HepG2 (cell line): ENCODE data around the gene TMEM235. TPM values are rescaled to one million over a fixed set of nuclear protein-coding genes. Genes with fewer than 3 reads are reported as not detected.

ENCODE experiments used
- ATRX ChIP-seq: sonication (generic); formaldehyde crosslinking; IDR thresholded peaks from 2 replicates; pipeline ENCODE4 v1.4.0; 2020; ENCODE audit warnings: missing genetic modification reagents, borderline replicate concordance
- CBFB ChIP-seq: sonication (generic); formaldehyde crosslinking; IDR thresholded peaks from 2 replicates; pipeline ENCODE4 v1.4.0; 2020; ENCODE audit warnings: missing genetic modification reagents
- CHCHD3 ChIP-seq: sonication (generic); formaldehyde crosslinking; IDR thresholded peaks from 2 replicates; pipeline ENCODE4 v1.8.0; 2022; ENCODE audit warnings: mild to moderate bottlenecking, missing genetic modification reagents, moderate library complexity
- DMAP1 ChIP-seq: IDR thresholded peaks from 2 replicates; pipeline ENCODE4 v1.6.1; 2016
- GABPB1 ChIP-seq: IDR thresholded peaks from 2 replicates; pipeline ENCODE4 v1.6.1; 2016; ENCODE audit warnings: mild to moderate bottlenecking, missing genetic modification reagents, moderate library complexity, missing compliant biosample characterization
- HHEX ChIP-seq: IDR thresholded peaks from 2 replicates; pipeline ENCODE4 v1.6.1; 2016; ENCODE audit warnings: control low read depth
- HOXA3 ChIP-seq: sonication (generic); formaldehyde crosslinking; IDR thresholded peaks from 2 replicates; pipeline ENCODE4 v1.5.0; 2020; ENCODE audit warnings: missing genetic modification reagents
- PAWR ChIP-seq: sonication (generic); formaldehyde crosslinking; IDR thresholded peaks from 2 replicates; pipeline ENCODE4 v1.4.0; 2020; ENCODE audit warnings: missing genetic modification reagents, mild to moderate bottlenecking, borderline replicate concordance
- REL ChIP-seq: sonication (generic); formaldehyde crosslinking; conservative IDR thresholded peaks from 2 replicates; pipeline ENCODE4 v1.8.0; 2022; ENCODE audit warnings: mild to moderate bottlenecking, missing genetic modification reagents, moderate library complexity
- RFXANK ChIP-seq: IDR thresholded peaks from 2 replicates; pipeline ENCODE4 v1.6.1; 2016
- SKI ChIP-seq: fragments of 450-650 bp; IDR thresholded peaks from one replicate; pipeline ENCODE4 v1.6.1; 2018; ENCODE audit warnings: mild to moderate bottlenecking; ENCODE audit not compliant: partially characterized antibody
- SMYD3 ChIP-seq: sonication (generic); formaldehyde crosslinking; IDR thresholded peaks from 2 replicates; pipeline ENCODE4 v1.8.1; 2023; ENCODE audit warnings: mild to moderate bottlenecking, missing genetic modification reagents
- XBP1 ChIP-seq: sonication (generic); formaldehyde crosslinking; IDR thresholded peaks from 2 replicates; pipeline ENCODE4 v1.5.0; 2020; ENCODE audit warnings: missing genetic modification reagents
- ZBTB21 ChIP-seq: sonication (generic); formaldehyde crosslinking; IDR thresholded peaks from 2 replicates; pipeline ENCODE4 v1.4.0; 2020; ENCODE audit warnings: missing genetic modification reagents
- ZNF224 ChIP-seq: sonication (generic); formaldehyde crosslinking; IDR thresholded peaks from 2 replicates; pipeline ENCODE4 v1.5.0; 2020; ENCODE audit warnings: mild to moderate bottlenecking, missing genetic modification reagents
- ZNF446 ChIP-seq: sonication (generic); formaldehyde crosslinking; IDR thresholded peaks from 2 replicates; pipeline ENCODE4 v1.5.0; 2020; ENCODE audit warnings: mild to moderate bottlenecking, missing genetic modification reagents
- ZNF564 ChIP-seq: sonication (generic); formaldehyde crosslinking; IDR thresholded peaks from 2 replicates; pipeline ENCODE4 v1.8.1; 2023; ENCODE audit warnings: mild to moderate bottlenecking, missing genetic modification reagents
- ZNF746 ChIP-seq: sonication (generic); formaldehyde crosslinking; IDR thresholded peaks from 2 replicates; pipeline ENCODE4 v1.8.0; 2022; ENCODE audit warnings: mild to moderate bottlenecking, missing genetic modification reagents
- ZNF775 ChIP-seq: sonication (generic); formaldehyde crosslinking; IDR thresholded peaks from 2 replicates; pipeline ENCODE4 v1.4.0; 2020; ENCODE audit warnings: missing genetic modification reagents, mild to moderate bottlenecking, moderate library complexity, borderline replicate concordance
- polyA plus RNA-seq, 8 experiments: library from polyadenylated mRNA; depleted of rRNA in 3 of 8; stranded (reverse) in 7 of 8; unstranded in 1 of 8; fragments of >200 nt; fragmentation: Illumina TruSeq in 4 of 8; extraction: Trizol in 4 of 8; gene quantifications; 2 replicates each; pipeline versions ENCODE4 v1.2.1 to v1.2.3, GENCODE V29; 2011 to 2016; ENCODE audit warnings: low read depth in 4 of 8, missing spikeins in 1 of 8, mixed read lengths in 1 of 8; ENCODE audit not compliant: insufficient read depth in 1 of 8
- total RNA-seq, 5 experiments: library from RNA; depleted of rRNA; stranded (reverse); fragments of >200 nt; fragmentation: Illumina TruSeq; extraction: Trizol; gene quantifications; 2 replicates each; pipeline ENCODE4 v1.2.3, GENCODE V29; 2016; ENCODE audit warnings: low read depth in 1 of 5
- TF ChIP-seq, protein P1 (sequence below): IDR thresholded peaks from 2 replicates; pipeline ENCODE4 v1.6.1; 2016; ENCODE audit warnings: mild to moderate bottlenecking, missing biosample characterization, missing genetic modification reagents
- TF ChIP-seq, protein P2 (sequence below): sonication (generic); formaldehyde crosslinking; IDR thresholded peaks from 2 replicates; pipeline ENCODE4 v1.5.0; 2020; ENCODE audit warnings: mild to moderate bottlenecking, missing genetic modification reagents, moderate library complexity
- TF ChIP-seq, protein P3 (sequence below): fragments of 450-650 bp; IDR thresholded peaks from 2 replicates; pipeline ENCODE4 v1.6.1; 2017; ENCODE audit warnings: mild to moderate bottlenecking
- TF ChIP-seq, protein P4 (sequence below): sonication (generic); formaldehyde crosslinking; conservative IDR thresholded peaks from 2 replicates; pipeline ENCODE4 v1.4.0; 2020; ENCODE audit warnings: missing genetic modification reagents
- TF ChIP-seq, protein P5 (sequence below): IDR thresholded peaks from 2 replicates; pipeline ENCODE4 v1.6.1; 2016; ENCODE audit warnings: low read depth, control low read depth

TMEM235 gene
- total and polyA plus RNA-seq, 2 of the 13 experiments (the other 11 are each of a cell fraction or from before 2014, with no cell fraction given), result not detected

- TF ChIP-seq ZNF775, result 0 out of 2 replicates have a peak, but pooled peaks have one; percentile 16
- peak; percentile 97; the same call in 1 of the 2 replicates for TF ChIP-seq ZNF564 (CRISPR knock-in tag)
- TF ChIP-seq, protein P1, sequence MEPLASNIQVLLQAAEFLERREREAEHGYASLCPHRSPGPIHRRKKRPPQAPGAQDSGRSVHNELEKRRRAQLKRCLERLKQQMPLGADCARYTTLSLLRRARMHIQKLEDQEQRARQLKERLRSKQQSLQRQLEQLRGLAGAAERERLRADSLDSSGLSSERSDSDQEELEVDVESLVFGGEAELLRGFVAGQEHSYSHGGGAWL (CRISPR knock-in tag), result peak; percentile 87
- TF ChIP-seq, protein P2, sequence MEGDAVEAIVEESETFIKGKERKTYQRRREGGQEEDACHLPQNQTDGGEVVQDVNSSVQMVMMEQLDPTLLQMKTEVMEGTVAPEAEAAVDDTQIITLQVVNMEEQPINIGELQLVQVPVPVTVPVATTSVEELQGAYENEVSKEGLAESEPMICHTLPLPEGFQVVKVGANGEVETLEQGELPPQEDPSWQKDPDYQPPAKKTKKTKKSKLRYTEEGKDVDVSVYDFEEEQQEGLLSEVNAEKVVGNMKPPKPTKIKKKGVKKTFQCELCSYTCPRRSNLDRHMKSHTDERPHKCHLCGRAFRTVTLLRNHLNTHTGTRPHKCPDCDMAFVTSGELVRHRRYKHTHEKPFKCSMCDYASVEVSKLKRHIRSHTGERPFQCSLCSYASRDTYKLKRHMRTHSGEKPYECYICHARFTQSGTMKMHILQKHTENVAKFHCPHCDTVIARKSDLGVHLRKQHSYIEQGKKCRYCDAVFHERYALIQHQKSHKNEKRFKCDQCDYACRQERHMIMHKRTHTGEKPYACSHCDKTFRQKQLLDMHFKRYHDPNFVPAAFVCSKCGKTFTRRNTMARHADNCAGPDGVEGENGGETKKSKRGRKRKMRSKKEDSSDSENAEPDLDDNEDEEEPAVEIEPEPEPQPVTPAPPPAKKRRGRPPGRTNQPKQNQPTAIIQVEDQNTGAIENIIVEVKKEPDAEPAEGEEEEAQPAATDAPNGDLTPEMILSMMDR, result peak; percentile 98
- TF ChIP-seq XBP1 (CRISPR knock-in tag), result peak; percentile 66
- peak; percentile 42 for TF ChIP-seq SKI
- TF ChIP-seq CBFB (CRISPR knock-in tag), result peak; percentile 93
- TF ChIP-seq ZNF224 (CRISPR knock-in tag), result no peak
- TF ChIP-seq, protein P3, sequence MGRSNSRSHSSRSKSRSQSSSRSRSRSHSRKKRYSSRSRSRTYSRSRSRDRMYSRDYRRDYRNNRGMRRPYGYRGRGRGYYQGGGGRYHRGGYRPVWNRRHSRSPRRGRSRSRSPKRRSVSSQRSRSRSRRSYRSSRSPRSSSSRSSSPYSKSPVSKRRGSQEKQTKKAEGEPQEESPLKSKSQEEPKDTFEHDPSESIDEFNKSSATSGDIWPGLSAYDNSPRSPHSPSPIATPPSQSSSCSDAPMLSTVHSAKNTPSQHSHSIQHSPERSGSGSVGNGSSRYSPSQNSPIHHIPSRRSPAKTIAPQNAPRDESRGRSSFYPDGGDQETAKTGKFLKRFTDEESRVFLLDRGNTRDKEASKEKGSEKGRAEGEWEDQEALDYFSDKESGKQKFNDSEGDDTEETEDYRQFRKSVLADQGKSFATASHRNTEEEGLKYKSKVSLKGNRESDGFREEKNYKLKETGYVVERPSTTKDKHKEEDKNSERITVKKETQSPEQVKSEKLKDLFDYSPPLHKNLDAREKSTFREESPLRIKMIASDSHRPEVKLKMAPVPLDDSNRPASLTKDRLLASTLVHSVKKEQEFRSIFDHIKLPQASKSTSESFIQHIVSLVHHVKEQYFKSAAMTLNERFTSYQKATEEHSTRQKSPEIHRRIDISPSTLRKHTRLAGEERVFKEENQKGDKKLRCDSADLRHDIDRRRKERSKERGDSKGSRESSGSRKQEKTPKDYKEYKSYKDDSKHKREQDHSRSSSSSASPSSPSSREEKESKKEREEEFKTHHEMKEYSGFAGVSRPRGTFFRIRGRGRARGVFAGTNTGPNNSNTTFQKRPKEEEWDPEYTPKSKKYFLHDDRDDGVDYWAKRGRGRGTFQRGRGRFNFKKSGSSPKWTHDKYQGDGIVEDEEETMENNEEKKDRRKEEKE, result no peak
- TF ChIP-seq CHCHD3, result peak; percentile 99
- no peak for TF ChIP-seq ATRX (CRISPR knock-in tag)
- TF ChIP-seq HOXA3 (CRISPR knock-in tag), result peak; percentile 91
- TF ChIP-seq ZNF446, result no peak
- TF ChIP-seq ZNF746 (CRISPR knock-in tag), result peak; percentile 64; the same call in 1 of the 2 replicates
- TF ChIP-seq, protein P4, sequence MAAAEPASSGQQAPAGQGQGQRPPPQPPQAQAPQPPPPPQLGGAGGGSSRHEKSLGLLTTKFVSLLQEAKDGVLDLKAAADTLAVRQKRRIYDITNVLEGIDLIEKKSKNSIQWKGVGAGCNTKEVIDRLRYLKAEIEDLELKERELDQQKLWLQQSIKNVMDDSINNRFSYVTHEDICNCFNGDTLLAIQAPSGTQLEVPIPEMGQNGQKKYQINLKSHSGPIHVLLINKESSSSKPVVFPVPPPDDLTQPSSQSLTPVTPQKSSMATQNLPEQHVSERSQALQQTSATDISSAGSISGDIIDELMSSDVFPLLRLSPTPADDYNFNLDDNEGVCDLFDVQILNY (CRISPR knock-in tag), result peak; percentile 100
- TF ChIP-seq, protein P5, sequence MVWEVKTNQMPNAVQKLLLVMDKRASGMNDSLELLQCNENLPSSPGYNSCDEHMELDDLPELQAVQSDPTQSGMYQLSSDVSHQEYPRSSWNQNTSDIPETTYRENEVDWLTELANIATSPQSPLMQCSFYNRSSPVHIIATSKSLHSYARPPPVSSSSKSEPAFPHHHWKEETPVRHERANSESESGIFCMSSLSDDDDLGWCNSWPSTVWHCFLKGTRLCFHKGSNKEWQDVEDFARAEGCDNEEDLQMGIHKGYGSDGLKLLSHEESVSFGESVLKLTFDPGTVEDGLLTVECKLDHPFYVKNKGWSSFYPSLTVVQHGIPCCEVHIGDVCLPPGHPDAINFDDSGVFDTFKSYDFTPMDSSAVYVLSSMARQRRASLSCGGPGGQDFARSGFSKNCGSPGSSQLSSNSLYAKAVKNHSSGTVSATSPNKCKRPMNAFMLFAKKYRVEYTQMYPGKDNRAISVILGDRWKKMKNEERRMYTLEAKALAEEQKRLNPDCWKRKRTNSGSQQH (CRISPR knock-in tag), result peak; percentile 85; the same call in 1 of the 2 replicates
- TF ChIP-seq REL (CRISPR knock-in tag), result peak; percentile 100
- no peak for TF ChIP-seq PAWR (CRISPR knock-in tag)
- TF ChIP-seq DMAP1 (CRISPR knock-in tag), result peak; percentile 90
- no peak for TF ChIP-seq HHEX (CRISPR knock-in tag)
- TF ChIP-seq RFXANK (CRISPR knock-in tag), result peak; percentile 85
- peak; percentile 82; the same call in 1 of the 2 replicates for TF ChIP-seq GABPB1 (CRISPR knock-in tag)
- TF ChIP-seq SMYD3 (CRISPR knock-in tag), result peak; percentile 100
- 0 out of 2 replicates have a peak, but pooled peaks have one; percentile 13 for TF ChIP-seq ZBTB21 (CRISPR knock-in tag)
Observed at GRCh38 chr17:78186692-78187595, 44.5 kb upstream of the TMEM235 start, which contains the start of the genes AFMID and TK1 (continued).
